Middle frontal gyrus (tissue), 1 donor: Measurements from ENCODE around the gene TYW1B.
"Not testable (repeated sequence)": the region's sequence is repeated elsewhere in the genome, so short reads cannot be mapped to it uniquely, and the experiment has no call there.

Experiments used
- DNase-seq: peaks from one replicate; pipeline ENCODE4 v3.0.0-alpha.2; 2015; ENCODE audit warnings: low spot score; ENCODE audit errors: extremely low spot score

The TYW1B gene

GRCh38 chr7:72816370-72817157, 11.4 kb downstream of the TYW1B start:
- not testable (repeated sequence) for DNase-seq

GRCh38 chr7:72810437-72810836, 17.6 kb downstream of the TYW1B start:
- DNase-seq = not testable (repeated sequence)

DNA sequence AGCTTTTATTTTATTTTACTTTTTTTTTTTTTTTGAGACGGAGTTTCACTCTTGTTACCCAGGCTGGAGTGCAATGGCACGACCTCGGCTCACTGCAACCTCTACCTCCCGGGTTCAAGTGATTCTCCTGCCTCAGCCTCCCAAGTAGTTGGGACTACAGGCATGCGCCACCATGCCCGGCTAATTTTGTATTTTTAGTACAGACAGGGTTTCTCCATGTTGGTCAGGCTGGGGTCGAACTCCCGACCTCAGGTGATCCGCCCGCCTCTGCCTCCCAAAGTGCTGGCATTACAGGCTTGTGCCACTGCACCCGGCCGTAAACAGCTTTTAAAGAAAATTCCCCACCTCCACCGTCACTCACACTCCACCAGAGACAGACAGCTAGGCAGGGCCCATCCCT, 19.5 kb downstream of the TYW1B start:
- not testable (repeated sequence) for DNase-seq

DNA sequence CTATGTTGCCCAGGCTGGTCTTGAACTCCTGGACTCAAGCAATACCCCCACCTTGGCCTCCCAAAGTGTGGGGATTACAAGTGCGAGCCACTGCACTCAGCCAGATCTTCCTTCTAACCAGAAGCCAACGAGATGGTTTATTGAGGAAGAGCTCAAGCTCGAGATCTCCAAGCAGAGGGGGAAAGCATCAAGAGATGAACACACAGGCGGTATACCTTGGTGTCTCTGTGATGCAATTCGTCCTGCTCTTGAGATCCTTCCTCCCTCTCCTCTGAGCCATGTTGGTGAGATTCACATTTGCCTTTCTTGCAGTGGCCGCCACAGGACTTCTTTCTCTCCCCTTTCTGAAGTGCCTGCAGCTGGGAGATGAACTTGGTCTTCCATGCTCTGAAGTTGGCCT, 21.1 kb downstream of the TYW1B start:
- DNase-seq = not testable (repeated sequence)

DNA sequence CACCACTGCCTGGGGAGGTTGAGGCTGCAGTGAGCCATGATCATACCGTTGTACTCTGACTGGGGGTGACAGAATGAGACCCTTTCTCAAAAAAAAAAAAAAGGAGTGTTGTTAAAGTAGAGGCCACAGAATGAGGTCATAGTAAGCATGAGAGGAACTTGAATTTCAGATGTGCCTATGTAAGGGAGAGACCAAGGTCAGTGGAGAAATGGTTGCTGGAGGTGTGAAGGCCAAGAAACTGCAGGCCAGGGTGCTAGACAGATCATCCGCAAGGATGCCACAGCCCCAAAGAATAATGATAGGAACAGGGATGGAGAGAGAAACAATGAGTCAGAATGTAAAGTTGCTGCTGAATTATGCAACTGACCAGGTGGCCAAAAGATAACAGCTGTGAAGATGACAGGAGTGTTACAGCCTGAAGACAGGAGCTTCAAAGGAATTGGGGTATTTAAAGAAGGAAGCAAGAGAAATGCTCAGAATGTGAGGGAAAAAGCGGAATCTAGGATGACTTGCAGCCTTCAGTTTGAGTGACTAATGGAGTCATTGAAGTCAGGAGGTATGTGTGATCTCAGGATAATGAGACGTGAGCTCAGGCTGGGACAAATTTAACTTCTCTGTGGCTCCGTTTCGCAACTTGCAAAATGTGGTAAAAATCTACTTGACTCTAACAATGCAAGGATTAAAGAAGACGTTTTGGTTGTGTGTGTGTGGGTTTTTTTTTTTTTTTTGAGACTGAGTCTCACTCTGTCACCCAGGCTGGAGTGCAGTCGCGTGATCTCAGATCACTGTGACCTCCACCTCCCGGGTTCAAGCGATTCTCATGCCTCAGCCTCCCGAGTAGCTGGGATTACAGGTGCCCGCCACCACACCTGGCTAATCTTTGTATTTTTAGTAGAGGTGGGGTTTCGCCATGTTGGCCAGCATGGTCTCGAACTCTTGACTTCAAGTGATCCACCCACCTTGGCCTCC, 22.2 kb downstream of the TYW1B start:
- DNase-seq = peak; percentile 11

DNA sequence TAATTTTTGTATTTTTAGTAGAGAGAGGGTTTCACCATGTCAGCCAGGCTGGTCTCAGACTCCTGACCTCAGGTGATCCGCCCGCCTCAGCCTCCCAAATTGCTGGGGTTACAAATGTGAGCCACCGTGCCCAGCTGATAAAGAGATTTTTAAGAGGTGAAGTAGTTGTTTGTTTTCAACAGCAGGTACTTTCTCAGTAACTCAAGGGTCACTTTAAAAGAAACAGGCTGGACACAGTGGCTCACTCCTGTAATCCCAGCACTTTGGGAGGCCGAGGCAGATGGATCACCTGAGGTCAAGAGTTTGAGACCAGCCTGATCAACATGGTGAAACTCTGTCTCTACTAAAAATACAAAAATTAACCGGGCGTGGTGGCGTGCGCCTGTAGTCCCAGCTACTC, 24.2 kb downstream of the TYW1B start:
- DNase-seq = not testable (repeated sequence)

DNA sequence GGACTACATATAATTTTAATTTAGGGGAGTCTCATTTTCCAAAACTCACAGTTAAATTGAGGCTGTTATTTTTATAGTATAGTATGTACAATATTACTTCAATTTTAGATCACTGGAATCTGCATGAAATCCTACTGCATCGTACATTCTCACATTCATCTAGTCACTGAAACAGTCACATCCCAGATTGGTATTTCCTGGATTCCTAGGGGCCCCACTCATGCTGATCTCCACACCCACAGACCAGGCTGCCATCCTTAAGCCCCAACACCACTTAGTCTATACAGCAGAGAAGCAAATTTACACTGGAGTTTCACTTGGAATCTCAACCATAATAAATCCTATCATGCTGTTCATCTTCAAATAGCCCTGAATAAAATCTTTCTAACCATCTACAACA, 26.4 kb downstream of the TYW1B start:
- DNase-seq = not testable (repeated sequence)

DNA sequence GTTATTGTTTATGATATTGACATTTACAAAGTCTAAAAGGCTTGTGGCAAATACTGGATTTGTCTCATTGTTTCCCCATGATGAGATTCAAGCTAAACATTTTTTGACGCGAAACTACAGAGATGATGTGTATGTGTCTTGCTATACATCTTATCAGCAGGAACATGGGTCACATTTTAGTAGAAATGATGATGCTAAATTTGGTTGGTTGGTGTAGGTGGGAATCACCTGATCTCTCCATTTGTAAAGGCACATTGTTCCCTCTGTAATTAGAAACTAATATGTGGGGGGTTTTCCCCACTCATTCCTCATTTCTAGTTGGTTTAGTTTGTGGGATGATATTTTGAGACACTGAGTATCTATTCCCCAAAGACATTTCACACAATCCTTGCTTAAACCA, 32.6 kb downstream of the TYW1B start:
- DNase-seq = not testable (repeated sequence)

DNA sequence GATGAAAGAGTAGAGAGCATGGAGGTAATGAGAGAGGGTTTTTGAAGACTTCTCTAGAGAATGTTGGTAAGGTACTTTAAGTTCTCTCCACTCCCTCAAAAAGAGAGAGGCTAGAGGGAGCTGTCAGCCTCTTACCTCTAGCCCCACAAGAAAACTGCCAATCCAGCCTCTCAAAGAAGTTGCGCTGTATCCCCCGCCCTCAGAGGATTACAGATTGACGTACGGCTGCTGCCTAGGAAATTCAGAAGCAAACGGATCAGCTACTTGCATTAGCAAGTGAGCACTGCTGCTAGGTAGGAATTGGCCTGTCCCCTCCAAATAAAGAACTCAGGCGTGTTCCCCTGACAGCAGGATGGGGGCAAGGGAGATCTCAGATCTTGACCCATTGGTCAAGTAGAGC, 34.2 kb downstream of the TYW1B start:
- DNase-seq = no peak

- DNase-seq = not testable (repeated sequence)
Measured at GRCh38 chr7:72790698-72791060, 37.3 kb downstream of the TYW1B start.

GRCh38 chr7:72790048-72790697, 37.8 kb downstream of the TYW1B start:
- not testable (repeated sequence) for DNase-seq

GRCh38 chr7:72785166-72785955, 42.6 kb downstream of the TYW1B start:
- no peak for DNase-seq

DNA sequence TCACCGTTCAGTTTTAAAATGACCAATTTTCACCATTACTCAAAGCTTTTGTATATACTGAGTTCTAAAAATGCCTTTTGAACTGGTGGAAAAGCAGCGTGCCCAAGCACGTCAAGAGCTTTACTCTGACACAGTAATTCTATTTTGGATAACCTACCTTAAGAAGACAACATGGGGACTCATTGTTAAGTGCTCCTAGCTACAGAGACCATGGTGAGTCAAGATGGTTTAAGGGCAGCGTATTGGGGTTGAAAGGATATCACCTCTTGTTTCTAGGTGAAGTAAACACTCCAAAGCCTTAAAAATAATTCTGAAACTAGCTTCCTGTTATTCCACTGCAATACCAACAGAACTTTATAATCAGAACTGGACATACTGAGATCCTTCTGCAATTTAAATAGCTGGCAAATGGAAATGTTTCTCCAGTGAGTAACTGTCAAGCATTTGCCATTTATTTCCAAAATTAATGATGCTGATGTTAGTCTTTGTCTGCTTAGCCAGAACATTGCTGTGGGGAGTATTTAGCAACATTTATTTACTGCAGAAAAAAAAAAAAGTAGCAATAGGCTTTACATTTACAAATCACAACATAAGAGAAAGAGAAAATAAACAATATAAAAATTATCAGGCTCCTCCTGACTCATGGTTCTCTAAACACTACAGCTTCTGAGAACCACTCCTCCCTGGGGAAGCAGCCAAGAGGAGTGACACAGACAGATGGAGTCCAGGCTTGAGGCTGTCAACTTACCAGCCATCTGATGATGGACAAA, 44.2 kb downstream of the TYW1B start:
- DNase-seq = not testable (repeated sequence)

DNA sequence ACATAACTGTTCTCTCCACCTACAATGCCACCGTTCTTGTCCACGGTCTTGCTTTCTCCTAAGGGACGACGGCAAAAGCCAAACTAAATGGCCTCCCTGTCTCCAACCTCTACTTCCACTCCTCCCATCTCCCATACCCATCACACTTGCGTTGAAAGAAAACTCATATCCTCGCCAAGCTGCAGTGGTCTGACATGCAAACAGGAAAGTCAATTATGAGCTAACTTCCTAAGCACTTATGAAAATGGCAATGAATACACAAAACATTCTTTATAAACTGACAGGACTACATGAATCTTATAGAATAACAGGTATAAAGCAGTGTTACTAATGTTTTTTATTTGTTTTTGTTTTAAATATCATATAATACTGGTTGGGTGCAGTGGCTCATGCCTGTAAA, 46.4 kb downstream of the TYW1B start:
- no peak for DNase-seq

DNA sequence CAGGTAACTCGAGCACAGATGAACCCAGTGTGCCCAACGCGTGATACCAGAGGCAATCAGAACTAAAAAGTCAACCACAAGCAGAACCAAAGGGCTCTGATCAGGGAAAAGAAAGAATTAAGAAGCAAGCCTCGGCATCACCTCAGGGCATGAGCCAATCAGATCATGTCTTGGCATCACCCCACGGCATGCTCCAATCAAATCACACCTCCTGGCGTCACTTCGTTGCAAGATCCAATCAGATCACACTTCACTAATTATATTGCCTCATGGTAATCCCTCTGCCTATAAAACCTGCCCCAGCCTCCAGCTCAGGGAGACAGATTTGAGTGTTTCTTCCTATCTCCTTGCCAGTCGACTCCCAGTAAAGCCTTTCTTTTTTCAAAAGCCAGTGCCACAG, 46.8 kb downstream of the TYW1B start:
- DNase-seq = no peak

- DNase-seq = not testable (repeated sequence)
Measured at GRCh38 chr7:72780289-72780894, 47.6 kb downstream of the TYW1B start.

- not testable (repeated sequence) for DNase-seq
Measured at GRCh38 chr7:72777167-72777566, 50.8 kb downstream of the TYW1B start.

DNA sequence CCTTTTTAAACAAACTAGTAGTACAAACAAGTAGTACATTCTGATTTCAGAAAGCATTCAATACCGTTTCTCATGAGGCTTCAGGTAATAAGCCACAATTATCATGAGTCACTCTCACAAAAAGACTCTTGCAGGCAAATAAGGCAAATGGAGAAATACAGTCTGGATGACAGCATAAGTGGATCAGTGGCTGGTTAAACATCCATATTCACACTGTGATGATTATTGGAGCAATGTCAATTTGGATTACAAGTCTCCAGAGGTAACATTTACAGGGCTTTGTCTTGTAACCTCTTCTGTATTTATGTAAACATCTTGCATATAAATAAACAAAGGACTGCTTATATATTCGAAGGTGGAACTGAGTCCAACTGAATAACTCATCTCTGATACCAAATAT, 55.4 kb downstream of the TYW1B start:
- not testable (repeated sequence) for DNase-seq

DNA sequence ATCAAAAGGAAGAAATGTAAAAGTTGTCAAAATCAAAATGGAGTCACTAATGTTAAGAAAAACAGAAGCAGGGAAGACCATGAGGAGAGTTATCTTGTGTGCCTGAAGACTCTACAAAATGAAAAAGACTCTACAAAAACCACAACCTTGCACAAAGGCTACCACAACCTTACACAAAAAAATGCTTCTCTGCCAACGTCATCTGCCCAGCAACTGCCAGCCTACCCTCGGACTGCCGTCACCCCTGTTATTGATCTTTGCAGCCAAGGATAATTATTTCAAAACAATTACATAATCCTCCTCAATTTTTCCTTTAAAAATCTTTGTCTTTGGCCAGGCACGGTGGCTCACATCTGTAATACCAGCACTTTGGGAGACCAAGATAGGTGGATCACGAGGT, 61.0 kb downstream of the TYW1B start:
- not testable (repeated sequence) for DNase-seq

GRCh38 chr7:72760602-72761001, 67.4 kb downstream of the TYW1B start:
- DNase-seq = no peak
